ENCODE results near the gene CELSR1. TPM values are rescaled to one million over a fixed set of nuclear protein-coding genes. Genes with fewer than 3 reads are reported as not detected.
"Not testable (repeated sequence)": the region's sequence is repeated elsewhere in the genome, so short reads cannot be mapped to it uniquely, and the experiment has no call there.

Gene CELSR1
- total RNA-seq, 1 donor from 2014 or later = 0.27 TPM

DNA sequence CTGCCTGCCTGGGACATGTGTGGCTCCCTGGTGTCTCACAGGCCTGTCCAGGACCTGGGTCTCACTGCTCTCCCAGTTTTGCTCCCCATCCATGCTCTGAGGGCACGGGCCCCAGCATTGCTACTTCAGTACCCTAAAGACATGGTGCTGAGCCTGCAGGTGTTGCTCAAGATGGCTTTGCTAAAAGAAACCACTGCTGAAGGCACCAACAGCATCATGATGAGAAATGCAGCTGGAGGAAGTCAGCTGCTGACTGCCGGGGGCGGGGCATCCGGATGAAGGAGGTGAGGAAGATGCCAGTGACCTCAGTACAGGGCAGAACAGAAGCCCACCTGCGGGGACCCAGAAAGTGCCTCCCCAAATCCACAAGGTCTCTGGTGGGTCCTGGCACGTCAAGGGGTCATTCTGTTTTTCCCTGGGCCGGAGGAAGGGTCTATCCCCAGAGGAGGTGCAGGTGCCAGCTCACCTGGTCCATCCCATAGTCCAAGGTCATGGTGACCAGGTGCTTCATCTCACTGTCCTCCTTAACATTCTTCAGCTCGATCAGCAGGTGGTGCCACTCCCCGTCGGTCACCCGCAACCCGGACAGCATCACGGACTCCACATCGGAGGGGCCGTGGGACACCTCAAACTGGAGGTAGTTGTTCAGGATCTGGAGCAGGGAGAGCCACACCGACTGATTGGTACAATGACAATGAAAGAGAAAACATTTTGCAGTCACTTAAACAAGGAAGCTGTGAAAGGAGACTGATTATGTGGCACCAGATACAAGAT is 138.0 kb downstream of the CELSR1 start:
- no peaks in the 10 kb centered on the region for H3K36me3 Mint-ChIP-seq (ENCODE audit: unreplicated experiment)
- H3K4me3 Mint-ChIP-seq (ENCODE audit: unreplicated experiment) = no peak overlapping the region
- H3K27ac Mint-ChIP-seq (ENCODE audit: unreplicated experiment) = no peak overlapping the region
- TF ChIP-seq, protein P1, sequence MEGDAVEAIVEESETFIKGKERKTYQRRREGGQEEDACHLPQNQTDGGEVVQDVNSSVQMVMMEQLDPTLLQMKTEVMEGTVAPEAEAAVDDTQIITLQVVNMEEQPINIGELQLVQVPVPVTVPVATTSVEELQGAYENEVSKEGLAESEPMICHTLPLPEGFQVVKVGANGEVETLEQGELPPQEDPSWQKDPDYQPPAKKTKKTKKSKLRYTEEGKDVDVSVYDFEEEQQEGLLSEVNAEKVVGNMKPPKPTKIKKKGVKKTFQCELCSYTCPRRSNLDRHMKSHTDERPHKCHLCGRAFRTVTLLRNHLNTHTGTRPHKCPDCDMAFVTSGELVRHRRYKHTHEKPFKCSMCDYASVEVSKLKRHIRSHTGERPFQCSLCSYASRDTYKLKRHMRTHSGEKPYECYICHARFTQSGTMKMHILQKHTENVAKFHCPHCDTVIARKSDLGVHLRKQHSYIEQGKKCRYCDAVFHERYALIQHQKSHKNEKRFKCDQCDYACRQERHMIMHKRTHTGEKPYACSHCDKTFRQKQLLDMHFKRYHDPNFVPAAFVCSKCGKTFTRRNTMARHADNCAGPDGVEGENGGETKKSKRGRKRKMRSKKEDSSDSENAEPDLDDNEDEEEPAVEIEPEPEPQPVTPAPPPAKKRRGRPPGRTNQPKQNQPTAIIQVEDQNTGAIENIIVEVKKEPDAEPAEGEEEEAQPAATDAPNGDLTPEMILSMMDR (IDR thresholded peaks at IDR 0.05; ENCODE audit: partially characterized antibody, unreplicated experiment) = no peak
- H3K27me3 Mint-ChIP-seq (ENCODE audit: unreplicated experiment) = peaks cover 12% of the 10 kb centered on the region
- DNase-seq = no peak
- no peaks in the 10 kb centered on the region for H3K4me1 Mint-ChIP-seq (ENCODE audit: low read depth, unreplicated experiment)
- H3K9me3 Mint-ChIP-seq (ENCODE audit: unreplicated experiment) = peaks cover 2% of the 10 kb centered on the region

DNA sequence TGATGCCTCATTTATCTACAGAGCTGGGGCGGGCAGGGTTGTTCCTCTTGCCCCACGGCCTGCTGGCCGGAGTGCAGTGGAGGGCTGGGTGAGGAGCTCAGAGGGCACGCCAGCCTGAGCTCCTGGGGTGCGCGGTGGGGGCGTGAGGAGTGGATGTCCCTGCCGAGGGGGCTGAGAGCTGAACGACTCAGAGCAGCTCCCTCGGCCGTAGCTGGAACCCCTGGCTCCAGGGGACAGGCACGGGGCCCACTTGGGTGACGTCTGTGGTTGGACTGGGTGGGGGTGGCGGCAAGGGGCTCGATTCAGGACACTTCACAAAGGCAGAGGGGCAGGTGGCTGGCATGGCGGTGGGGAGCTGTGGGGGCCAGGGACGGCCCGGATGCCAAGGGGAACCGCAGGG is 139.5 kb downstream of the CELSR1 start:
- TF ChIP-seq, protein P1 (IDR thresholded peaks at IDR 0.05; ENCODE audit: partially characterized antibody, unreplicated experiment) = no peak
- Mint-ChIP-seq H3K36me3 (ENCODE audit: unreplicated experiment) (no peaks in the 10 kb centered on the region), H3K4me3 (ENCODE audit: unreplicated experiment) (no peak overlapping the region), H3K27ac (ENCODE audit: unreplicated experiment) (no peak overlapping the region), H3K27me3 (ENCODE audit: unreplicated experiment) (peaks cover 10% of the 10 kb centered on the region), H3K9me3 (ENCODE audit: unreplicated experiment) (peaks cover 2% of the 10 kb centered on the region), H3K4me1 (ENCODE audit: low read depth, unreplicated experiment) (no peaks in the 10 kb centered on the region)
- DNase-seq = no peak

DNA sequence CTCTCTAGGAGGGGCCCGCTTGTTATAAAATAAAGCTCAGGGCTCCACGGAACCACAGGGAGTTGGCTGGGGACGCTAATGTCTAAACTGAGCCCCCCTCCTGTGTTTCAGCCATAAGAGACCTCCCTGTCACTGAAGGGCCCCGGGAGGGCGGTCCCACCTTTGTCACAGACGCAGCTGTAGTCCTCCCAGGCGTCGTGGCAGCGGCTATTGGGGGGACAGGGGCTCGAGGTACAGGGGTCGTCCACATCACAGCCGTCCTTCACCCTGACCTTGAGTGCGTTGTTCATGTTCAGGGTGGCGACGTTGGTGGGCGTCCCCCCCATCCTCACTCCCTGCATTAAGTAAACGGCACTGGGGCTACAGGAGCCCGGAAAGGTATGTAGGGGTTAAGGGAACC is 139.9 kb downstream of the CELSR1 start:
- H3K27me3 Mint-ChIP-seq (ENCODE audit: unreplicated experiment) = peaks cover 10% of the 10 kb centered on the region
- H3K9me3 Mint-ChIP-seq (ENCODE audit: unreplicated experiment) = peaks cover 4% of the 10 kb centered on the region
- H3K36me3 Mint-ChIP-seq (ENCODE audit: unreplicated experiment) = no peaks in the 10 kb centered on the region
- DNase-seq = no peak
- no peak overlapping the region for H3K27ac Mint-ChIP-seq (ENCODE audit: unreplicated experiment)
- no peaks in the 10 kb centered on the region for H3K4me1 Mint-ChIP-seq (ENCODE audit: low read depth, unreplicated experiment)
- TF ChIP-seq, protein P1 (IDR thresholded peaks at IDR 0.05; ENCODE audit: partially characterized antibody, unreplicated experiment) = no peak
- no peak overlapping the region for H3K4me3 Mint-ChIP-seq (ENCODE audit: unreplicated experiment)

DNA sequence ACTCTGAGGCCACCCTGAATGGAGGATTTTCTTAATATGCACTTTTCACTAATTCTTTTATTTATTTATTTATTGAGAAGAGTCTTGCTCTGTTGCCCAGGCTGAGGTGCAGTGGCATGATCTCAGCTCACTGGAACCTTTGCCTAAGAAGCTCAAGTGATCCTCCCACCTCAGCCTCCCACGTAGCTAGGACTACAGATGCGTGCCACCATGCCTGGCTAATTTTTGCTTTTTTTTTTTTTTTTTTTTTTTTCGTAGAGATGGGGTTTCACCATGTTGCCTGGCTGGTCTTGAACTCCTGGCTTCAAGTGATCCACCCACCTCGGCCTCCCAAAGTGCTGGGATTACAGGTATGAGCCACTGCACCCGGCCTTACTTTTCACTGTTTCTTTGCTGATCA is 140.4 kb downstream of the CELSR1 start:
- not testable (repeated sequence) for H3K4me1 Mint-ChIP-seq (ENCODE audit: low read depth, unreplicated experiment); H3K9me3 Mint-ChIP-seq (ENCODE audit: unreplicated experiment); H3K36me3 Mint-ChIP-seq (ENCODE audit: unreplicated experiment); H3K27me3 Mint-ChIP-seq (ENCODE audit: unreplicated experiment); H3K4me3 Mint-ChIP-seq (ENCODE audit: unreplicated experiment); H3K27ac Mint-ChIP-seq (ENCODE audit: unreplicated experiment); DNase-seq

DNA sequence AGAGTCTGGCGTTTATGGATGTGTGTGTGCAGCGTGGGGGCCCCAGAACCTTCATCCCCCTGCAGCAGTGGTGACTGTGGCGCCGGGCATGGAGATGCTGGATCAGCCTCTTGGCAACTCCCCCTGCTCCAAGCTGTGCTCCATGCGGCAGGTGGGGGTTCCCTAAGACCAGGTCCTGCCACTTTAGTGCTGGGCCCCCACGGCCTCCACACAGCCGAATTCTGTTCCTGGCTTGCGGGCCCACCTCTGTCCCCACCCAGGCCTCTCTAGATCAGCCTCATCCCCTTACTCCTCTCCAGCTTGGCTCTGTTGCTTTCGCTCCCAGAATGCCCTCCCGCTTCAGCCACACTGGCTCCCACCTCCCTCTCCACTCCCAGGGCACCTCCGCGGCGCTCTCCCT is 142.3 kb downstream of the CELSR1 start:
- Mint-ChIP-seq H3K4me1 (ENCODE audit: low read depth, unreplicated experiment) (no peaks in the 10 kb centered on the region), H3K36me3 (ENCODE audit: unreplicated experiment) (no peaks in the 10 kb centered on the region), H3K27ac (ENCODE audit: unreplicated experiment) (no peak overlapping the region), H3K4me3 (ENCODE audit: unreplicated experiment) (no peak overlapping the region), H3K27me3 (ENCODE audit: unreplicated experiment) (peaks cover 10% of the 10 kb centered on the region), H3K9me3 (ENCODE audit: unreplicated experiment) (peaks cover 10% of the 10 kb centered on the region)
- TF ChIP-seq, protein P1 (IDR thresholded peaks at IDR 0.05; ENCODE audit: partially characterized antibody, unreplicated experiment) = no peak
- no peak for DNase-seq

All from glutamatergic neuron (in vitro differentiated cells).